ENCODE measurements around the gene PRKAG2. TPM values are rescaled to one million over a fixed set of nuclear protein-coding genes. Genes with fewer than 3 reads are reported as not detected.

The PRKAG2 gene
- total and polyA plus RNA-seq, 4 donors = 3.6 to 25.1 (median 16.8) TPM

DNA sequence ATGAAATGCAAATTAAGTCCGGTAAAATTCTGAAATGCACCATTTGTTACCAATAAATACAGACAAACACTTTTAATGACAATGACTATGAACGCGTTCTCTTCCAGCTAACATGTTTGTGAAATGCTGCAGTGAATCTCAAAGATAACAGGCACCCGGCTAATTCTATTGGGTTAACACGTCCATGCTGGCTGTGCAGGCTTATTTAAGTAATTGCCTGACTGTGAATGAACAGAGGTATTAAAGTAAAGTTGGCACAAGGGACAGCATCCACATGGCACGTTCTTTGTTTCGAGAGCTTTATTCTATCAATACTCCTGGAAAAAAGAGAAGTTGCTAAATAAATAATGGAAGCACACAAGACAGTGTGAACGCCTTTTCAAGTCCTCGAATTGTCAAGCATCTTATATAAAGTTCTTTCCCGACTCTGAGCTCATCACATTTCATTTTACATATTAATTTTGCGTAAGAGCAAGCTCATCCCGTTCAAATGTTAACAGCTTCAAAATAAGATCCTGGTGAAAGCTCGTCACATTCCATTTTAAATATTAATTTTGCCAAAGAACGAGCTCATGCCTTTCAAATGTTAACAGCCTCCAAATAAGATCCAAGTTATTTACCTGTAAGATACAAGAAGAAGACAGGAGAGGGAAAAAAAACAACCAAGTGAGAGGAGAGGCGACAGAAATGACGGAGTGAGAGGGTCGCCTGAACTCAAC lies 245.9 kb downstream of the PRKAG2 start:
- H3K27ac ChIP-seq (ENCODE audit: low read depth in 1 of 2, low read length in 2 of 2) = peak overlapping the region; percentile 24 to 83
- no peaks in the 10 kb centered on the region for H3K9me3 ChIP-seq (ENCODE audit: control insufficient read depth in 4 of 4, low read length in 3 of 4)
- DNase-seq (ENCODE audit: low spot score) = no peak
- peak overlapping the region; percentile 5 to 83 for H3K9ac ChIP-seq (ENCODE audit: low read depth in 1 of 2, low read length in 2 of 2)
- peak overlapping the region; percentile 17 to 84 (median 59) for H3K4me3 ChIP-seq (ENCODE audit: low read depth in 1 of 3, low read length in 3 of 3)
- 62% methylated on average over 17 of the region's 17 CpGs for WGBS
- TF ChIP-seq YY1 (IDR thresholded peaks at IDR 0.05) = peak; percentile 14
- TF ChIP-seq, protein P1, sequence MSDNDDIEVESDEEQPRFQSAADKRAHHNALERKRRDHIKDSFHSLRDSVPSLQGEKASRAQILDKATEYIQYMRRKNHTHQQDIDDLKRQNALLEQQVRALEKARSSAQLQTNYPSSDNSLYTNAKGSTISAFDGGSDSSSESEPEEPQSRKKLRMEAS (IDR thresholded peaks at IDR 0.05) = no peak
- peaks cover 0 to 14% (median 3%) of the 10 kb centered on the region in 4 donors for H3K4me1 ChIP-seq (ENCODE audit: control insufficient read depth in 4 of 4, insufficient read depth in 4 of 4, low read length in 3 of 4)
- peaks cover 0 to 4% (median 0%) of the 10 kb centered on the region in 4 donors for H3K36me3 ChIP-seq (ENCODE audit: control insufficient read depth in 4 of 4, insufficient read depth in 3 of 4, low read depth in 1 of 4, low read length in 3 of 4)
- H3K27me3 ChIP-seq (ENCODE audit: control insufficient read depth in 4 of 4, insufficient read depth in 4 of 4, low read length in 3 of 4) = no peaks in the 10 kb centered on the region

DNA sequence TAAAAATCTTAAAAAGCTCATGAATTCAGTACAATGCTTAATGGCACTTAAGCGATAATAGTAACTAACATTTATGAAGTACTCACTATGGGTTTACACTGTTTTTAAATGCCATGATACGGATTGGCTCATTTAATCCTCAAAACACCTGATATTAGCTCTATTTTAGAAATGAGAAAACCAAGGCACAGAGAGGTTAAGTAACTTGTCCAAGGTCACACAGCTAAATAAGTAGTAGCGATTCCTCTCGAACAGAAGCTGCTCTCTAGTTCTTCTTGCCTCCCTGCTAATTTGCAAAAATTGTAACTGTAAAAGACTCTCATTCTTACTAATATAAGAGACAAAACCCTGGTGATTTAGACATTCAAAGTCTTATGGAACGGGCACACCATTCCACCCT lies 246.6 kb downstream of the PRKAG2 start:
- peaks cover 0 to 14% (median 3%) of the 10 kb centered on the region in 4 donors for H3K4me1 ChIP-seq (ENCODE audit: control insufficient read depth in 4 of 4, insufficient read depth in 4 of 4, low read length in 3 of 4)
- no peak overlapping the region for H3K4me3 ChIP-seq (ENCODE audit: low read depth in 1 of 3, low read length in 3 of 3)
- H3K36me3 ChIP-seq (ENCODE audit: control insufficient read depth in 4 of 4, insufficient read depth in 3 of 4, low read depth in 1 of 4, low read length in 3 of 4) = peaks cover 0 to 4% (median 1%) of the 10 kb centered on the region in 4 donors
- TF ChIP-seq TAF1 (conservative IDR thresholded peaks at IDR 0.05) (no peak), RXRA (IDR thresholded peaks at IDR 0.05) (no peak), SP1 (IDR thresholded peaks at IDR 0.05) (no peak), GABPA (IDR thresholded peaks at IDR 0.05 in 1 of 2, conservative IDR thresholded peaks at IDR 0.05 in 1 of 2) (no peak), FOXA2 (IDR thresholded peaks at IDR 0.05) (no peak), EGR1 (IDR thresholded peaks at IDR 0.05; ENCODE audit: low read depth in 2 of 2) (no peak), NR2F2 (IDR thresholded peaks at IDR 0.05) (no peak)
- TF ChIP-seq, protein P2, sequence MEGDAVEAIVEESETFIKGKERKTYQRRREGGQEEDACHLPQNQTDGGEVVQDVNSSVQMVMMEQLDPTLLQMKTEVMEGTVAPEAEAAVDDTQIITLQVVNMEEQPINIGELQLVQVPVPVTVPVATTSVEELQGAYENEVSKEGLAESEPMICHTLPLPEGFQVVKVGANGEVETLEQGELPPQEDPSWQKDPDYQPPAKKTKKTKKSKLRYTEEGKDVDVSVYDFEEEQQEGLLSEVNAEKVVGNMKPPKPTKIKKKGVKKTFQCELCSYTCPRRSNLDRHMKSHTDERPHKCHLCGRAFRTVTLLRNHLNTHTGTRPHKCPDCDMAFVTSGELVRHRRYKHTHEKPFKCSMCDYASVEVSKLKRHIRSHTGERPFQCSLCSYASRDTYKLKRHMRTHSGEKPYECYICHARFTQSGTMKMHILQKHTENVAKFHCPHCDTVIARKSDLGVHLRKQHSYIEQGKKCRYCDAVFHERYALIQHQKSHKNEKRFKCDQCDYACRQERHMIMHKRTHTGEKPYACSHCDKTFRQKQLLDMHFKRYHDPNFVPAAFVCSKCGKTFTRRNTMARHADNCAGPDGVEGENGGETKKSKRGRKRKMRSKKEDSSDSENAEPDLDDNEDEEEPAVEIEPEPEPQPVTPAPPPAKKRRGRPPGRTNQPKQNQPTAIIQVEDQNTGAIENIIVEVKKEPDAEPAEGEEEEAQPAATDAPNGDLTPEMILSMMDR (IDR thresholded peaks at IDR 0.05; ENCODE audit: low read depth, low read length, missing input control) = no peak
- TF ChIP-seq, protein P1 (IDR thresholded peaks at IDR 0.05) = no peak
- TF ChIP-seq, protein P3, sequence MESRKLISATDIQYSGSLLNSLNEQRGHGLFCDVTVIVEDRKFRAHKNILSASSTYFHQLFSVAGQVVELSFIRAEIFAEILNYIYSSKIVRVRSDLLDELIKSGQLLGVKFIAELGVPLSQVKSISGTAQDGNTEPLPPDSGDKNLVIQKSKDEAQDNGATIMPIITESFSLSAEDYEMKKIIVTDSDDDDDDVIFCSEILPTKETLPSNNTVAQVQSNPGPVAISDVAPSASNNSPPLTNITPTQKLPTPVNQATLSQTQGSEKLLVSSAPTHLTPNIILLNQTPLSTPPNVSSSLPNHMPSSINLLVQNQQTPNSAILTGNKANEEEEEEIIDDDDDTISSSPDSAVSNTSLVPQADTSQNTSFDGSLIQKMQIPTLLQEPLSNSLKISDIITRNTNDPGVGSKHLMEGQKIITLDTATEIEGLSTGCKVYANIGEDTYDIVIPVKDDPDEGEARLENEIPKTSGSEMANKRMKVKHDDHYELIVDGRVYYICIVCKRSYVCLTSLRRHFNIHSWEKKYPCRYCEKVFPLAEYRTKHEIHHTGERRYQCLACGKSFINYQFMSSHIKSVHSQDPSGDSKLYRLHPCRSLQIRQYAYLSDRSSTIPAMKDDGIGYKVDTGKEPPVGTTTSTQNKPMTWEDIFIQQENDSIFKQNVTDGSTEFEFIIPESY (IDR thresholded peaks at IDR 0.05) = no peak
- DNase-seq (ENCODE audit: low spot score) = no peak
- 96% methylated on average over 5 of the region's 5 CpGs for WGBS
- H3K27ac ChIP-seq (ENCODE audit: low read depth in 1 of 2, low read length in 2 of 2) = no peak overlapping the region
- no peaks in the 10 kb centered on the region for H3K9me3 ChIP-seq (ENCODE audit: control insufficient read depth in 4 of 4, low read length in 3 of 4)
- peak overlapping the region in 1 of 2 donors; percentile 83 for H3K9ac ChIP-seq (ENCODE audit: low read depth in 1 of 2, low read length in 2 of 2)
- no peaks in the 10 kb centered on the region for H3K27me3 ChIP-seq (ENCODE audit: control insufficient read depth in 4 of 4, insufficient read depth in 4 of 4, low read length in 3 of 4)

DNA sequence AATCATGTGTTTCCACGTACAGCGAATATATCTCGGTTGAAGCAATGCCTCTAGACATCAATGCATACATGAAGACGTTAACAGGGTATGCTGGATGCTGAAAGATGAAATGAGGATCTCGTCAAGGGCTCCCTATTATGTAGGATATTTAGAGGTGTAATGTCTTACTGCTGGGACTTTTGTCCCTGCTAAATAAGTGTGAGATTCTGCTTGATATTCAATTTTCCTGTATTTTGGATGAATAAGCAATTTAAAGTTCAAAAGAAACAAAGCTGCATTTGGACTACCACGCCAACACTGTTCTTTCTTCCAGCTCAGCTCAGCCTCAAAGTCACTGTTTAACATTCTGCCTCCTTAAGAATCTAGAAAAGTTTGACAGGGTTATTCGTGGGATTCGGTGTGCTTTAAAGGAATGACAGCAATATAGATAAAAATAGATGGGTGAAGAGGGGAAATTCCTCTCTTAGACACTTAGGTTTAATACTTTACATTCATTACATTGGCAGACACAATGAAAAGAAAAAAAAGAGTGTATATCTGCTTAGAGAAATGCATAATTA lies 247.1 kb downstream of the PRKAG2 start:
- no peak overlapping the region for H3K27ac ChIP-seq (ENCODE audit: low read depth in 1 of 2, low read length in 2 of 2)
- H3K36me3 ChIP-seq (ENCODE audit: control insufficient read depth in 4 of 4, insufficient read depth in 3 of 4, low read depth in 1 of 4, low read length in 3 of 4) = peaks cover 0 to 4% (median 1%) of the 10 kb centered on the region in 4 donors
- H3K9ac ChIP-seq (ENCODE audit: low read depth in 1 of 2, low read length in 2 of 2) = no peak overlapping the region
- WGBS = 95% methylated on average over 8 of the region's 8 CpGs
- DNase-seq (ENCODE audit: low spot score) = no peak
- H3K4me1 ChIP-seq (ENCODE audit: control insufficient read depth in 4 of 4, insufficient read depth in 4 of 4, low read length in 3 of 4) = peaks cover 0 to 14% (median 3%) of the 10 kb centered on the region in 4 donors
- H3K4me3 ChIP-seq (ENCODE audit: low read depth in 1 of 3, low read length in 3 of 3) = no peak overlapping the region
- H3K27me3 ChIP-seq (ENCODE audit: control insufficient read depth in 4 of 4, insufficient read depth in 4 of 4, low read length in 3 of 4) = no peaks in the 10 kb centered on the region
- H3K9me3 ChIP-seq (ENCODE audit: control insufficient read depth in 4 of 4, low read length in 3 of 4) = no peaks in the 10 kb centered on the region
- TF ChIP-seq TAF1 (conservative IDR thresholded peaks at IDR 0.05) = no peak
- TF ChIP-seq NR2F2 (IDR thresholded peaks at IDR 0.05) = no peak
- no peak for TF ChIP-seq FOXA1 (IDR thresholded peaks at IDR 0.05)
- TF ChIP-seq GABPA (IDR thresholded peaks at IDR 0.05 in 1 of 2, conservative IDR thresholded peaks at IDR 0.05 in 1 of 2) = no peak
- no peak for TF ChIP-seq HNF4A (conservative IDR thresholded peaks at IDR 0.05)
- TF ChIP-seq JUND (IDR thresholded peaks at IDR 0.05) = no peak
- TF ChIP-seq, protein P4, sequence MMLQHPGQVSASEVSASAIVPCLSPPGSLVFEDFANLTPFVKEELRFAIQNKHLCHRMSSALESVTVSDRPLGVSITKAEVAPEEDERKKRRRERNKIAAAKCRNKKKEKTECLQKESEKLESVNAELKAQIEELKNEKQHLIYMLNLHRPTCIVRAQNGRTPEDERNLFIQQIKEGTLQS (IDR thresholded peaks at IDR 0.05) = no peak
- TF ChIP-seq, protein P5, sequence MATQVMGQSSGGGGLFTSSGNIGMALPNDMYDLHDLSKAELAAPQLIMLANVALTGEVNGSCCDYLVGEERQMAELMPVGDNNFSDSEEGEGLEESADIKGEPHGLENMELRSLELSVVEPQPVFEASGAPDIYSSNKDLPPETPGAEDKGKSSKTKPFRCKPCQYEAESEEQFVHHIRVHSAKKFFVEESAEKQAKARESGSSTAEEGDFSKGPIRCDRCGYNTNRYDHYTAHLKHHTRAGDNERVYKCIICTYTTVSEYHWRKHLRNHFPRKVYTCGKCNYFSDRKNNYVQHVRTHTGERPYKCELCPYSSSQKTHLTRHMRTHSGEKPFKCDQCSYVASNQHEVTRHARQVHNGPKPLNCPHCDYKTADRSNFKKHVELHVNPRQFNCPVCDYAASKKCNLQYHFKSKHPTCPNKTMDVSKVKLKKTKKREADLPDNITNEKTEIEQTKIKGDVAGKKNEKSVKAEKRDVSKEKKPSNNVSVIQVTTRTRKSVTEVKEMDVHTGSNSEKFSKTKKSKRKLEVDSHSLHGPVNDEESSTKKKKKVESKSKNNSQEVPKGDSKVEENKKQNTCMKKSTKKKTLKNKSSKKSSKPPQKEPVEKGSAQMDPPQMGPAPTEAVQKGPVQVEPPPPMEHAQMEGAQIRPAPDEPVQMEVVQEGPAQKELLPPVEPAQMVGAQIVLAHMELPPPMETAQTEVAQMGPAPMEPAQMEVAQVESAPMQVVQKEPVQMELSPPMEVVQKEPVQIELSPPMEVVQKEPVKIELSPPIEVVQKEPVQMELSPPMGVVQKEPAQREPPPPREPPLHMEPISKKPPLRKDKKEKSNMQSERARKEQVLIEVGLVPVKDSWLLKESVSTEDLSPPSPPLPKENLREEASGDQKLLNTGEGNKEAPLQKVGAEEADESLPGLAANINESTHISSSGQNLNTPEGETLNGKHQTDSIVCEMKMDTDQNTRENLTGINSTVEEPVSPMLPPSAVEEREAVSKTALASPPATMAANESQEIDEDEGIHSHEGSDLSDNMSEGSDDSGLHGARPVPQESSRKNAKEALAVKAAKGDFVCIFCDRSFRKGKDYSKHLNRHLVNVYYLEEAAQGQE (IDR thresholded peaks at IDR 0.05) = no peak
- no peak for TF ChIP-seq SP1 (IDR thresholded peaks at IDR 0.05)
- TF ChIP-seq FOXA2 (IDR thresholded peaks at IDR 0.05) = no peak
- TF ChIP-seq YY1 (IDR thresholded peaks at IDR 0.05) = no peak
- no peak for TF ChIP-seq HNF4G (IDR thresholded peaks at IDR 0.05)
- TF ChIP-seq RAD21 (IDR thresholded peaks at IDR 0.05) = no peak
- no peak for TF ChIP-seq EGR1 (IDR thresholded peaks at IDR 0.05; ENCODE audit: low read depth in 2 of 2)
